ENCODE measurements around the gene SETD1A.

DNA sequence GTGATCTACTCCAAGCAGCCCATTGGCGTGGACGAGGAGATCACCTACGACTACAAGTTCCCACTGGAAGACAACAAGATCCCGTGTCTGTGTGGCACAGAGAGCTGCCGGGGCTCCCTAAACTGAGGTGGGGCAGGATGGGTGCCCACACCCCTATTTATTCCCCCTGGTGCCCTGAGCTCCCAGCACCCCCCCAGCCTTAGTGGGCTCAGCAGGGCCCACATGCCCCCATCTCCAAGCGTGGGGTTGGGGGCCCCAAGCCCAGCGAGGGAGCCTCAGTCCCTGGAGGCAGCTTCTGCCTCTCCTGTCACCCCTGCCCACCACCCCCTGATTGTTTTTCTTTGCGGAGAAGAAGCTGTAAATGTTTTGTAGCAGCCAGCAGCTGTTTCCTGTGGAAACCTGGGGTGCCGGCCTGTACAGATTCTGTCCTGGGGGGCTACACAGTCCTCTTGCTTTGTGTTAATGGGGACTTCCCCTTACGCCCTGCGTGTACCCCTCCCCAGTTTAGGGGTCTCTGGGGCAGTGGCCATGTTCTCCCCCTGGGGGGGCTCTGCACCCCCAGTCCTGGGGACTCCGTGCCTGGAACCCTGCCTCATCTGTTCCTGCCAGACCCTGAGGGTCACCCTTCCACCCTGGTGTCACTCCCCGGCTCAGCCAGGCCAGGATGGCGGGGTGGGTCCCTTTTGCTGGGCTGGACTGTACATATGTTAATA is 26.5 kb downstream of the SETD1A start:
- TF ChIP-seq CTCF (conservative IDR thresholded peaks at IDR 0.05): no peak
- no peak for TF ChIP-seq ZFX (IDR thresholded peaks at IDR 0.05)
